A673 (cell line): ENCODE measurements around the gene NRP2.

Experiments
- EZH2 ChIP-seq: fragments of 200-600 bp; sonication (generic); IDR thresholded peaks from 2 replicates; pipeline ENCODE4 v1.6.1; 2017; ENCODE audit warnings: borderline replicate concordance, low read depth, mild to moderate bottlenecking, mixed read lengths, antibody characterized with exemption, low read length; ENCODE audit not compliant: poor library complexity, severe bottlenecking
- TF ChIP-seq, protein P1 (sequence below): fragments of 300-800, 200-600 bp; sonication (generic); conservative IDR thresholded peaks from 2 replicates; pipeline ENCODE4 v1.5.1; 2017; ENCODE audit warnings: low read depth, mild to moderate bottlenecking, antibody characterized with exemption, low read length, moderate library complexity, mixed read lengths

DNA sequence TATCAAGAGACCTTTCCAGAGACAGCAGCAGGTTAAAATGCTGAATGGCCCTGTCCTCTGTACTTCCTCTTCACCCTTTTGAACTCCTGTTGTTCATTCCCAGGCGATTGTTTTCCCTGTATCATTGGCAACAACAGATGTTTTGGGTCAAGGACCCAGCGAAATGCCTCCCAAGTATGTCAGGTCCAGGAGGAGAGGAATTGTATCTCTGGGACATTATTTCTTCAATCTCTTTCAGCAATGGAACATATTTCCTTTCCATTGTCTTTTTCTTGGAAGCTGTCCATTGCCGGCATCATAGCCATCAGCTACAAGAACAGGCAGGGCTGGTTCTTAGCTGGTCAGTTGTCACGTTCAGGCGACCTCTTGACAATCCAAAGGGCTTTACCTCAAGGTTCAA lies 76.2 kb downstream of the NRP2 start:
- TF ChIP-seq, protein P1, sequence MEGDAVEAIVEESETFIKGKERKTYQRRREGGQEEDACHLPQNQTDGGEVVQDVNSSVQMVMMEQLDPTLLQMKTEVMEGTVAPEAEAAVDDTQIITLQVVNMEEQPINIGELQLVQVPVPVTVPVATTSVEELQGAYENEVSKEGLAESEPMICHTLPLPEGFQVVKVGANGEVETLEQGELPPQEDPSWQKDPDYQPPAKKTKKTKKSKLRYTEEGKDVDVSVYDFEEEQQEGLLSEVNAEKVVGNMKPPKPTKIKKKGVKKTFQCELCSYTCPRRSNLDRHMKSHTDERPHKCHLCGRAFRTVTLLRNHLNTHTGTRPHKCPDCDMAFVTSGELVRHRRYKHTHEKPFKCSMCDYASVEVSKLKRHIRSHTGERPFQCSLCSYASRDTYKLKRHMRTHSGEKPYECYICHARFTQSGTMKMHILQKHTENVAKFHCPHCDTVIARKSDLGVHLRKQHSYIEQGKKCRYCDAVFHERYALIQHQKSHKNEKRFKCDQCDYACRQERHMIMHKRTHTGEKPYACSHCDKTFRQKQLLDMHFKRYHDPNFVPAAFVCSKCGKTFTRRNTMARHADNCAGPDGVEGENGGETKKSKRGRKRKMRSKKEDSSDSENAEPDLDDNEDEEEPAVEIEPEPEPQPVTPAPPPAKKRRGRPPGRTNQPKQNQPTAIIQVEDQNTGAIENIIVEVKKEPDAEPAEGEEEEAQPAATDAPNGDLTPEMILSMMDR: no peak
- no peak for TF ChIP-seq EZH2
